Astrocyte (in vitro differentiated cells and primary cell): ENCODE measurements around the gene RND2.
"Not testable (repeated sequence)": the region's sequence is repeated elsewhere in the genome, so short reads cannot be mapped to it uniquely, and the experiment has no call there.

Source experiments
- CTCF ChIP-seq: IDR thresholded peaks from 2 replicates; pipeline ENCODE4 v1.5.1; 2011; ENCODE audit warnings: low read depth, mild to moderate bottlenecking, inconsistent platforms, low read length, moderate library complexity; ENCODE audit not compliant: insufficient read depth
- EZH2 ChIP-seq: IDR thresholded peaks from 2 replicates; pipeline ENCODE4 v1.6.1; 2012; ENCODE audit warnings: mild to moderate bottlenecking, low read length, inconsistent platforms; ENCODE audit not compliant: insufficient read depth

- TF ChIP-seq CTCF, EZH2: not testable (repeated sequence)
These were observed 24.1 kb upstream of the RND2 start for GRCh38 chr17:43000894-43001293.
